Upper lobe of left lung (tissue), 6 donors: ENCODE measurements around the gene RAPGEF1. TPM values are rescaled to one million over a fixed set of nuclear protein-coding genes. Genes with fewer than 3 reads are reported as not detected.

ENCODE experiments used
- ATAC-seq, 2 donors: fragments of 200-7000 bp; cut with Tn5 transposase; one replicate each; pipeline ENCODE4 v1.9.1; 2022; ENCODE audit warnings: mild to moderate bottlenecking in 2 of 2, moderate library complexity in 2 of 2; ENCODE audit not compliant: low FRiP score in 2 of 2
- DNase-seq, 2 donors: peaks; one replicate each; pipeline ENCODE4 v3.0.0-alpha.2; 2019 to 2020
- H3K27ac ChIP-seq, 4 donors: fragments of 200-600 bp; sonication (generic); one replicate each; pipeline ENCODE4 v1.5.1; 2016 to 2019
- H3K27me3 ChIP-seq, 4 donors: fragments of 200-600 bp; sonication (generic); one replicate each; pipeline ENCODE4 v1.5.1; 2017 to 2019
- H3K36me3 ChIP-seq, 4 donors: fragments of 200-600 bp; sonication (generic); one replicate each; pipeline ENCODE4 v1.5.1; 2016 to 2019
- H3K4me1 ChIP-seq, 4 donors: fragments of 200-600 bp; sonication (generic); one replicate each; pipeline ENCODE4 v1.5.1; 2018 to 2019
- H3K4me3 ChIP-seq, 4 donors: fragments of 200-600 bp; sonication (generic); one replicate each; pipeline ENCODE4 v1.5.1; 2017 to 2019; ENCODE audit warnings: mild to moderate bottlenecking in 2 of 4, moderate library complexity in 1 of 4
- H3K9me3 ChIP-seq, 4 donors: fragments of 200-600 bp; sonication (generic); one replicate each; pipeline ENCODE4 v1.5.1; 2018 to 2019
- EP300 ChIP-seq, 4 donors: sonication (generic); formaldehyde crosslinking; IDR thresholded peaks; one replicate each; pipeline ENCODE4 v1.5.1; 2017; ENCODE audit warnings: antibody characterized with exemption in 4 of 4, control low read depth in 2 of 4
- POLR2A ChIP-seq, 4 donors: fragments of 450-650 bp; IDR thresholded peaks; one replicate each; pipeline ENCODE4 v1.5.1; 2016 to 2017; ENCODE audit warnings: antibody characterized with exemption in 4 of 4, mild to moderate bottlenecking in 2 of 4
- POLR2AphosphoS5 ChIP-seq, 2 donors: sonication (generic); formaldehyde crosslinking; IDR thresholded peaks; one replicate each; pipeline ENCODE4 v1.5.1; 2017; ENCODE audit warnings: antibody characterized with exemption in 2 of 2
- WGBS, 2 donors: methylation state at CpG; one replicate each; pipeline ENCODE4 v1.1.5; 2017 to 2018; 5-methylcytosine and 5-hydroxymethylcytosine counted together
- total RNA-seq, 6 donors: library from RNA; depleted of rRNA in 4 of 6; stranded (reverse); fragments of >200 nt in 4 of 6; gene quantifications; one replicate each; pipeline versions ENCODE4 v1.1.0 to v1.2.1, GENCODE V29; 2016 to 2021
- TF ChIP-seq, protein P1 (sequence below), 6 experiments: fragments of 450-650 bp in 4 of 6; fragments of 200-600 bp in 2 of 6; sonication (generic) in 2 of 6; IDR thresholded peaks; one replicate each; pipeline ENCODE4 v1.5.1; 2016 to 2019; ENCODE audit warnings: antibody characterized with exemption in 6 of 6
- donor health status: DM: no; HTN: no; CAD: no; lungs with moderate emphysema.
- donor health status: DM: no; HTN: yes; CAD: no; lungs with severe emphysema.

Gene RAPGEF1
- total RNA-seq, 6 donors from 2014 or later, result 82.8 to 161 (median 96.8) TPM

- peak; percentile 81 to 95 for DNase-seq
- peak; percentile 91 to 96 for ATAC-seq
- TF ChIP-seq, protein P1, sequence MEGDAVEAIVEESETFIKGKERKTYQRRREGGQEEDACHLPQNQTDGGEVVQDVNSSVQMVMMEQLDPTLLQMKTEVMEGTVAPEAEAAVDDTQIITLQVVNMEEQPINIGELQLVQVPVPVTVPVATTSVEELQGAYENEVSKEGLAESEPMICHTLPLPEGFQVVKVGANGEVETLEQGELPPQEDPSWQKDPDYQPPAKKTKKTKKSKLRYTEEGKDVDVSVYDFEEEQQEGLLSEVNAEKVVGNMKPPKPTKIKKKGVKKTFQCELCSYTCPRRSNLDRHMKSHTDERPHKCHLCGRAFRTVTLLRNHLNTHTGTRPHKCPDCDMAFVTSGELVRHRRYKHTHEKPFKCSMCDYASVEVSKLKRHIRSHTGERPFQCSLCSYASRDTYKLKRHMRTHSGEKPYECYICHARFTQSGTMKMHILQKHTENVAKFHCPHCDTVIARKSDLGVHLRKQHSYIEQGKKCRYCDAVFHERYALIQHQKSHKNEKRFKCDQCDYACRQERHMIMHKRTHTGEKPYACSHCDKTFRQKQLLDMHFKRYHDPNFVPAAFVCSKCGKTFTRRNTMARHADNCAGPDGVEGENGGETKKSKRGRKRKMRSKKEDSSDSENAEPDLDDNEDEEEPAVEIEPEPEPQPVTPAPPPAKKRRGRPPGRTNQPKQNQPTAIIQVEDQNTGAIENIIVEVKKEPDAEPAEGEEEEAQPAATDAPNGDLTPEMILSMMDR (IDR thresholded peaks at IDR 0.05), result peak; percentile 91 to 99 (median 97)
- TF ChIP-seq POLR2AphosphoS5 (IDR thresholded peaks at IDR 0.05), result no peak
- Histone ChIP-seq H3K4me1 (peaks cover 5 to 8% (median 6%) of the 10 kb centered on the region in 4 donors), H3K27ac (no peak overlapping the region), H3K27me3 (no peaks in the 10 kb centered on the region), H3K4me3 (no peak overlapping the region), H3K36me3 (no peaks in the 10 kb centered on the region), H3K9me3 (no peaks in the 10 kb centered on the region)
- WGBS, 2 donors, result 11 to 19% methylated on average over 12 to 38 of the region's 38 CpGs
Observed at GRCh38 chr9:131762356-131762932, 22.6 kb upstream of the RAPGEF1 start.

GRCh38 chr9:131759017-131759647, 19.3 kb upstream of the RAPGEF1 start:
- Histone ChIP-seq H3K27me3 (no peaks in the 10 kb centered on the region), H3K36me3 (no peaks in the 10 kb centered on the region), H3K4me1 (peaks cover 5 to 8% (median 6%) of the 10 kb centered on the region in 4 donors), H3K4me3 (no peak overlapping the region), H3K9me3 (no peaks in the 10 kb centered on the region), H3K27ac (no peak overlapping the region)
- no peak for ATAC-seq
- no peak for TF ChIP-seq POLR2AphosphoS5 (IDR thresholded peaks at IDR 0.05)
- no peak for TF ChIP-seq EP300 (IDR thresholded peaks at IDR 0.05)
- TF ChIP-seq, protein P1 (IDR thresholded peaks at IDR 0.05), result no peak
- no peak for TF ChIP-seq POLR2A (IDR thresholded peaks at IDR 0.05)
- no peak for DNase-seq
- WGBS, 2 donors, result 56 to 71% methylated on average over 4 of the region's 4 CpGs

DNA sequence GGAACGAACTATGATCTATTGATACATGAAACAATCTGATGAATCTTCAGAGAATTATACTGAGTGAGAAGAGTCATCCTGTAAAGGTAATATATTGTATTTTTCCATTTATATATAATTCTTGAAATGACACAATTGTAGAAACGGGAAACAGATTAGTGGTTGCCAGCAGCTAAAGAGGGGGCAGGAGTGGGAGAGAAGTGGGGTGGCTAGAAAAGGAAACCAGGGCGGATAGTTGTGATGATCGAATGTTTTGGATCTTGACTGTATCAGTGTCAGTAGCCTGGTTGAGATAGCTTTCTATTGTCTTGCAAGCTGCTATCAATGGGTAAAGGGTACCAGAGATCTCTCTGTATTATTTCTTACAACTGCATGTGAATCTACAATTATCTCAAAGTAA, 17.7 kb upstream of the RAPGEF1 start:
- Histone ChIP-seq H3K4me1 (peaks cover 3 to 5% (median 4%) of the 10 kb centered on the region in 4 donors), H3K9me3 (no peaks in the 10 kb centered on the region), H3K36me3 (no peaks in the 10 kb centered on the region), H3K27me3 (no peaks in the 10 kb centered on the region), H3K27ac (no peak overlapping the region), H3K4me3 (no peak overlapping the region)
- WGBS, 2 donors, result 48 to 53% methylated on average over 4 of the region's 4 CpGs
- DNase-seq (no peak), ATAC-seq (no peak)
- no peak for TF ChIP-seq POLR2AphosphoS5 (IDR thresholded peaks at IDR 0.05)
- TF ChIP-seq, protein P1 (IDR thresholded peaks at IDR 0.05), result no peak
- TF ChIP-seq POLR2A (IDR thresholded peaks at IDR 0.05), result no peak
- no peak for TF ChIP-seq EP300 (IDR thresholded peaks at IDR 0.05)

DNA sequence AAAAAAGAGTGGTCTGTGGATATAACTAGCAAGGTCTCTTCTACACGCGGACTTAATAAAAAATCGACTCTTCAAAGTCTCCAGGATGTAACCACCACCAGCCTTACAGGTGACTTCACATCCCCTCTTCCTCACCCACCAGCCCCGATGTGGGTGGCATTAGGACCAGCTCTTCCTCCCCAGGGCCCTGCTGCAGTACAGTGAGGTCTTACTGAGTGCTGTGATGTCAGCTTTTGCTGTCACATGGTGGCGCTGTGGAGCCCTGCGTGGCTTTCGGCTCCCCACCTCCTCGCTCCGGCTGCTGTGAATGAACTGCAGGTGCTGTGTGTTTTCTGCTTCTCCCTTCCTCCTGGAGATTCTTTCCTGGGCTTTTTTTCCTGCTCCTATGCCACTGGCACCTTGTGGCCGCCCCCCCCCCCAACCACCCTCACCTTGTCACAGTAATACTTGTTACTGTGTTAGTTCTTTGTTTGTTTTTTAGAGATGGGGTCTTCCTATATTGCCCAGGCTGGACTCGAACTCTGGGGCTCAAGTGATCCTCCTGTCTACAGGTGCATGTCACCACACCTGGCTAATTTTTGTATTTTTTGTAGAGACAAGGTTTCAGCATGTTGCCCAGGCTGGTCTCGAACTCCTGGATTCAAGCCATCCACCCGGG, 15.8 kb upstream of the RAPGEF1 start:
- H3K27me3 ChIP-seq, result no peaks in the 10 kb centered on the region
- peak; percentile 91 to 92 for ATAC-seq
- WGBS, 2 donors, result 19 to 22% methylated on average over 12 to 13 of the region's 13 CpGs
- no peaks in the 10 kb centered on the region for H3K4me1 ChIP-seq
- H3K4me3 ChIP-seq, result no peak overlapping the region
- TF ChIP-seq, protein P1 (IDR thresholded peaks at IDR 0.05), result peak; percentile 46 to 76 (median 62)
- TF ChIP-seq POLR2A (IDR thresholded peaks at IDR 0.05), result no peak
- no peak overlapping the region for H3K27ac ChIP-seq
- H3K36me3 ChIP-seq, result no peaks in the 10 kb centered on the region
- DNase-seq, result peak; percentile 76 to 85
- H3K9me3 ChIP-seq, result no peaks in the 10 kb centered on the region
